ENCODE measurements around the gene RXRA. TPM values are rescaled to one million over a fixed set of nuclear protein-coding genes. Genes with fewer than 3 reads are reported as not detected.

Gene RXRA
- total and polyA plus RNA-seq, 7 donors, result 37.7 to 192 (median 139) TPM

DNA sequence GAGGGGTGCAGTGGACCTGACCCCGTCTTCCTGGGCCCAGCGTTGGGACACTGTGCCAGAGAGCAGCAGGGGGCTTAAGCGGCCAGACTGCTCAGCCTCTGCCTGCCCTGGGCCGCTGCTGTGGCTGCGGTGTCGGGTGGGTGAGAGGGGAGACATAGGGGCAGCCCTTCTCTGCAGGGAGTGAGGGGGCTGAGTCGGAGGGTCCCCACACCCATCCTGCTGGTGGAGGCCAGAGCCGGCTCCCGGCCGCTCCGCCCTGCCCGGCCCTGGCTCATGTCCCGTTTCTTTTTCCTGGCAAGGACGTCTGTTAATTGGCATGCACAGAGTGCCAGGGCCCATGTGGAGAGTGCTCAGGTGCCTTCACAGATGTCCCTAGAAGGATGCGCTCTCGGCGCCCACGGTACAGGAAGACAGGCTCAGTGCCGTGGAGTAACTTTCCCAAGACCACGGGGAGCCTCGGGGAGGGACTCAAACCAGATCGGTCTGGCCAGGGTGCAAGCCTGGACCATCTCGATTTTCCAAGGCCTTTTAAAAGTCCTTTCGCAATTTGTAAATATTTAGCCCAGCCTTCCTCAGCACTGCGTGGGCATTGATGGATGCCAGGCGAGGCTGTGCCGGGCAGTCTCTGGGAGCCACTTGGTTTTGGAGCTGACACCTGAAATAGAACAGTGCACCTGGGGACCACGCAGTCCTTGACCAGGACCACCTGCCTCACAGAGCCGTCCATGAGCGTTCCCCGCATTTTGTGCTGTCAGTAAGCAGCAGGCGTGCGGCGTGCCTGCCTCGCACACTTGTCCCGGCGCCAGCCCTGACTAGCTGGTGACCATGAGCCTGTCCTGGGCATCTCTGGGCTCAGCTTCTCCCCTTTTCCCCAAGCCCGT, 60.9 kb downstream of the RXRA start:
- intact Hi-C loops (cut with DNase I), result no loop called here
- no peak overlapping the region for H3K4me3 ChIP-seq
- WGBS, 3 donors, result 43 to 53% (median 47%) methylated on average over 36 to 38 of the region's 38 CpGs
- no peaks in the 10 kb centered on the region for H3K36me3 ChIP-seq (ENCODE audit: insufficient read depth in 1 of 2, low read depth in 1 of 2)
- peak; percentile 53 to 60 (median 54) for ATAC-seq
- H3K4me1 ChIP-seq, result peaks cover 100% of the 10 kb centered on the region
- no peak for DNase-seq
- H3K27me3 ChIP-seq (ENCODE audit: insufficient read depth in 3 of 3, low read length in 2 of 3), result no peaks in the 10 kb centered on the region
- no peaks in the 10 kb centered on the region for H3K9me3 ChIP-seq
- peak overlapping the region; percentile 92 for H3K27ac ChIP-seq
- TF ChIP-seq, protein P1, sequence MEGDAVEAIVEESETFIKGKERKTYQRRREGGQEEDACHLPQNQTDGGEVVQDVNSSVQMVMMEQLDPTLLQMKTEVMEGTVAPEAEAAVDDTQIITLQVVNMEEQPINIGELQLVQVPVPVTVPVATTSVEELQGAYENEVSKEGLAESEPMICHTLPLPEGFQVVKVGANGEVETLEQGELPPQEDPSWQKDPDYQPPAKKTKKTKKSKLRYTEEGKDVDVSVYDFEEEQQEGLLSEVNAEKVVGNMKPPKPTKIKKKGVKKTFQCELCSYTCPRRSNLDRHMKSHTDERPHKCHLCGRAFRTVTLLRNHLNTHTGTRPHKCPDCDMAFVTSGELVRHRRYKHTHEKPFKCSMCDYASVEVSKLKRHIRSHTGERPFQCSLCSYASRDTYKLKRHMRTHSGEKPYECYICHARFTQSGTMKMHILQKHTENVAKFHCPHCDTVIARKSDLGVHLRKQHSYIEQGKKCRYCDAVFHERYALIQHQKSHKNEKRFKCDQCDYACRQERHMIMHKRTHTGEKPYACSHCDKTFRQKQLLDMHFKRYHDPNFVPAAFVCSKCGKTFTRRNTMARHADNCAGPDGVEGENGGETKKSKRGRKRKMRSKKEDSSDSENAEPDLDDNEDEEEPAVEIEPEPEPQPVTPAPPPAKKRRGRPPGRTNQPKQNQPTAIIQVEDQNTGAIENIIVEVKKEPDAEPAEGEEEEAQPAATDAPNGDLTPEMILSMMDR (IDR thresholded peaks at IDR 0.05), result no peak

DNA sequence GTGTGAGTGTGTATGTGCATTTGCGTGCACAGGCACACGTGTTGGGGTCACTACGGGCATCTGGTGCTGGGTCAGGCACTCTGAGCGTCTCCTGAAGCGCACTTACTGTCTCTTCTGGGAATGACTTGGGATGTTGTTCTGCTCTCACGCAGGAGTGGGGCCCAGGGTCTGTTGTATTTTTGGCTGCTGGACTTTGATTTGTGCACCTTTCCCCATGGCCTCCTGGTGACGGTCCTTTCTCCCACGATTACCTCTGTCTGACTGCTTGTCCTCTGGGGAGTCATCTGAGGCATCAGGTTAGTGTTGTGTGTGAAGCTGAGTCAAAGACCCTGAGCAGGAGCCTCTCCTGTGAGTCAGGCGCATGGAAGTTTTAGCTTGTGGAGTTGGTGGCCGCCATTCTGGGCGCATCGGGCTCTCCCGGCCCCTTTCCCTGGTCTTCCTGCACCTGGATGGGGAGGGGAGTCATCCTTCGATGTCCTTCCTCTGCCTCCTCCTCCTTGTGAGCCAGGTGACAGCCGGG, 62.1 kb downstream of the RXRA start:
- H3K36me3 ChIP-seq (ENCODE audit: insufficient read depth in 1 of 2, low read depth in 1 of 2), result no peaks in the 10 kb centered on the region
- TF ChIP-seq, protein P1 (IDR thresholded peaks at IDR 0.05), result no peak
- peak overlapping the region; percentile 58 for H3K27ac ChIP-seq
- WGBS, 3 donors, result 75 to 82% (median 81%) methylated on average over 14 to 15 of the region's 15 CpGs
- peaks cover 100% of the 10 kb centered on the region for H3K4me1 ChIP-seq
- no peak overlapping the region for H3K4me3 ChIP-seq
- ATAC-seq (no peak), DNase-seq (no peak)
- no peaks in the 10 kb centered on the region for H3K9me3 ChIP-seq
- intact Hi-C loops (cut with DNase I), result no loop called here
- H3K27me3 ChIP-seq (ENCODE audit: insufficient read depth in 3 of 3, low read length in 2 of 3), result no peaks in the 10 kb centered on the region

DNA sequence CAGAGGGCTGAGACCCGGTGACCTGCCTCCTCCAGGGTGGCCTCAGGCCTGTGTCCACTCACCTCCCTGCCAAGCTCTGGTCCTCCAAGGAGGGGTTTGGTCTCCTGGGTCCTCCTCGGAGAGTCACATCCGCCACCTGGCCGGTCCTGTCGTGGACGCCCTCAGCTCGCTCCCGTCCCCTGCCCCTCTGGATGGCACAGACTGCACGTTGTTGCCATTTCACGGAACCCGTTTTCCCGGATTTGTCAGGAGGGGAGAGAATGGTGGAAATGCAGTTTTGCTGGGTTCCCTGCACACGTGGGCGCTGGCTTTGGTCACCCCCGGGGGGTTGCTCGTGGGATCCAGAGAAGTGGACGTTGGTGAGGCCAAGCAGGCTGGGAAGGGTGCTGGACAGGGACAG, 62.7 kb downstream of the RXRA start:
- no peak for ATAC-seq
- intact Hi-C loops (cut with DNase I), result no loop called here
- 71 to 77% (median 72%) methylated on average over 17 of the region's 17 CpGs for WGBS, 3 donors
- H3K4me1 ChIP-seq, result peaks cover 94% of the 10 kb centered on the region
- DNase-seq, result no peak
- TF ChIP-seq, protein P1 (IDR thresholded peaks at IDR 0.05), result no peak
- peak overlapping the region; percentile 58 for H3K27ac ChIP-seq
- H3K4me3 ChIP-seq, result no peak overlapping the region
- no peaks in the 10 kb centered on the region for H3K9me3 ChIP-seq
- H3K36me3 ChIP-seq (ENCODE audit: insufficient read depth in 1 of 2, low read depth in 1 of 2), result no peaks in the 10 kb centered on the region
- H3K27me3 ChIP-seq (ENCODE audit: insufficient read depth in 3 of 3, low read length in 2 of 3), result no peaks in the 10 kb centered on the region

DNA sequence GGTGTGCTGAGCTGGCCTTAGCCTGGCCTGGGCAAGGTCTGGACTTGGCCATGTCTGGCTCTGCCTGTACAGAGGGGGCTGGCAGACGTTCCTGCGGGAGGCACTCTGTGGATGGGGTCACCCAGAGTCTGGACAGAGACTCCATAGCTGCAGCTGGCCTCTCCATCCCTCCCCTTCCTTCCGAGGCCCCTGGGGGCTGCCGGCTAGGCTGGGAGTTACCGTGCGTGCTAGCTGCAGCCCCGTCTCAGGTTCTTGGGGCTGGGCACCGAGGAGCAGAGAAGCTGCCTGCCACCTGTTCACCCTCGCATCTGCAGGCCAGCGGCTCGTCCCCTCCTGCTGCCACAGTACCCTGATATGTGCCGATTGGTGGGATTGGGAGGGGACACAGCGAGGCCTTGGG, 63.4 kb downstream of the RXRA start:
- H3K27ac ChIP-seq, result peak overlapping the region; percentile 58
- peak in 2 of 4 donors; percentile 14 to 30 for ATAC-seq
- WGBS, 3 donors, result 16 to 42% (median 18%) methylated on average over 13 of the region's 13 CpGs

More for the DNA sequence above, 63.4 kb downstream of the RXRA start:
- DNase-seq, result no peak
- Histone ChIP-seq H3K4me3 (peak overlapping the region; percentile 15), H3K36me3 (ENCODE audit: insufficient read depth in 1 of 2, low read depth in 1 of 2) (no peaks in the 10 kb centered on the region), H3K9me3 (no peaks in the 10 kb centered on the region), H3K4me1 (peaks cover 93% of the 10 kb centered on the region), H3K27me3 (ENCODE audit: insufficient read depth in 3 of 3, low read length in 2 of 3) (no peaks in the 10 kb centered on the region)
- TF ChIP-seq, protein P1 (IDR thresholded peaks at IDR 0.05), result no peak
- intact Hi-C loops (cut with DNase I), result no loop called here

All from psoas muscle (tissue), 8 donors.